WTC11 (cell line): Measurements from ENCODE around the gene PRDM5. TPM values are rescaled to one million over a fixed set of nuclear protein-coding genes. Genes with fewer than 3 reads are reported as not detected.
A peak's percentile ranks its signal among the peaks of the same experiment; 100 is the strongest.
"Not testable (repeated sequence)": the region's sequence is repeated elsewhere in the genome, so short reads cannot be mapped to it uniquely, and the experiment has no call there.

ENCODE experiments used
- ATAC-seq: fragments of 200-7000 bp; cut with Tn5 transposase; 2 replicates; pipeline ENCODE4 v1.10.0; 2021; ENCODE audit warnings: mild to moderate bottlenecking, moderate library complexity
- CTCF ChIA-PET: fragments of 300-600 bp; sonication (Branson Sonifier 250); formaldehyde crosslinking; loops from one replicate; lab custom pipeline; 2021; ENCODE audit warnings: antibody characterized with exemption; lab: Charles Lee
- POLR2A ChIA-PET: fragments of 350-600 bp; sonication (Branson Sonifier 250); formaldehyde crosslinking; loops from one replicate; lab custom pipeline; 2021; ENCODE audit warnings: antibody characterized with exemption; lab: Charles Lee
- DNase-seq: peaks from one replicate; pipeline ENCODE4 v3.0.0; 2021; ENCODE audit warnings: low spot score
- H3K27ac Mint-ChIP-seq: 2 replicates; pipeline ENCODE4 v1.8.0; 2021; ENCODE audit warnings: mixed read lengths
- H3K27me3 Mint-ChIP-seq: 2 replicates; pipeline ENCODE4 v1.8.0; 2021; ENCODE audit warnings: low read depth, mild to moderate bottlenecking, moderate library complexity, mixed read lengths
- H3K36me3 Mint-ChIP-seq: 2 replicates; pipeline ENCODE4 v1.8.0; 2021; ENCODE audit warnings: mixed read lengths
- H3K4me1 Mint-ChIP-seq: 2 replicates; pipeline ENCODE4 v1.8.0; 2022; ENCODE audit warnings: mixed read lengths
- H3K4me3 Mint-ChIP-seq: 2 replicates; pipeline ENCODE4 v1.8.0; 2021; ENCODE audit warnings: mild to moderate bottlenecking, moderate library complexity, mixed read lengths
- H3K9me3 Mint-ChIP-seq: 2 replicates; pipeline ENCODE4 v1.8.0; 2021; ENCODE audit warnings: mixed read lengths
- AR ChIP-seq: fragments of 250-450 bp; sonication (Bioruptor Pico); IDR thresholded peaks from 2 replicates; pipeline ENCODE4 v1.9.0; 2021; ENCODE audit warnings: mild to moderate bottlenecking
- CREB1 ChIP-seq: sonication (generic); formaldehyde crosslinking; IDR thresholded peaks from 2 replicates; pipeline ENCODE4 v1.8.0; 2023; ENCODE audit warnings: mild to moderate bottlenecking, missing genetic modification reagents
- CREM ChIP-seq: sonication (generic); formaldehyde crosslinking; IDR thresholded peaks from 2 replicates; pipeline ENCODE4 v1.8.1; 2022; ENCODE audit warnings: mild to moderate bottlenecking, missing genetic modification reagents, moderate library complexity
- E2F4 ChIP-seq: sonication (generic); formaldehyde crosslinking; IDR thresholded peaks from 2 replicates; pipeline ENCODE4 v1.8.1; 2022; ENCODE audit warnings: low read depth, mild to moderate bottlenecking, moderate library complexity, missing genetic modification reagents, borderline replicate concordance
- ELF4 ChIP-seq: sonication (generic); formaldehyde crosslinking; IDR thresholded peaks from 2 replicates; pipeline ENCODE4 v1.8.1; 2022; ENCODE audit warnings: low read depth, mild to moderate bottlenecking, moderate library complexity, missing genetic modification reagents
- ESRRA ChIP-seq: sonication (generic); formaldehyde crosslinking; IDR thresholded peaks from 2 replicates; pipeline ENCODE4 v1.8.1; 2022; ENCODE audit warnings: mild to moderate bottlenecking, missing genetic modification reagents, borderline replicate concordance
- HMGA2 ChIP-seq: fragments of 250-450 bp; sonication (Bioruptor Pico); IDR thresholded peaks from 2 replicates; pipeline ENCODE4 v1.4.0; 2021; ENCODE audit warnings: mild to moderate bottlenecking, moderate library complexity
- HMGXB4 ChIP-seq: sonication (generic); formaldehyde crosslinking; IDR thresholded peaks from 2 replicates; pipeline ENCODE4 v1.8.1; 2023; ENCODE audit warnings: mild to moderate bottlenecking, moderate library complexity, missing genetic modification reagents
- MYBL2 ChIP-seq: sonication (generic); formaldehyde crosslinking; IDR thresholded peaks from 2 replicates; pipeline ENCODE4 v1.8.1; 2023; ENCODE audit warnings: mild to moderate bottlenecking, moderate library complexity, missing genetic modification reagents
- NFYB ChIP-seq: sonication (generic); formaldehyde crosslinking; conservative IDR thresholded peaks from 2 replicates; pipeline ENCODE4 v1.8.0; 2022; ENCODE audit warnings: low read depth, missing genetic modification reagents
- NR3C1 ChIP-seq: sonication (generic); formaldehyde crosslinking; conservative IDR thresholded peaks from 2 replicates; pipeline ENCODE4 v1.8.1; 2023; ENCODE audit warnings: low read depth, mild to moderate bottlenecking, missing genetic modification reagents
- PRRX2 ChIP-seq: fragments of 250-450 bp; sonication (Bioruptor Pico); IDR thresholded peaks from 2 replicates; pipeline ENCODE4 v1.8.0; 2021; ENCODE audit warnings: mild to moderate bottlenecking
- RORB ChIP-seq: fragments of 250-450 bp; sonication (Bioruptor Pico); IDR thresholded peaks from 2 replicates; pipeline ENCODE4 v1.9.0; 2021; ENCODE audit warnings: mild to moderate bottlenecking
- STAT6 ChIP-seq: sonication (generic); formaldehyde crosslinking; conservative IDR thresholded peaks from 2 replicates; pipeline ENCODE4 v1.8.1; 2023; ENCODE audit warnings: mild to moderate bottlenecking, low read depth, missing genetic modification reagents, moderate library complexity
- TEAD1 ChIP-seq: sonication (generic); formaldehyde crosslinking; IDR thresholded peaks from 2 replicates; pipeline ENCODE4 v1.8.0; 2022; ENCODE audit warnings: mild to moderate bottlenecking, missing genetic modification reagents
- ZNF138 ChIP-seq: sonication (generic); formaldehyde crosslinking; conservative IDR thresholded peaks from 2 replicates; pipeline ENCODE4 v1.8.1; 2022; ENCODE audit warnings: mild to moderate bottlenecking, moderate library complexity, missing genetic modification reagents
- ZNF317 ChIP-seq: sonication (generic); formaldehyde crosslinking; IDR thresholded peaks from 2 replicates; pipeline ENCODE4 v1.8.1; 2023; ENCODE audit warnings: low read depth, mild to moderate bottlenecking, moderate library complexity, missing genetic modification reagents, borderline replicate concordance
- ZNF396 ChIP-seq: fragments of 250-450 bp; sonication (Bioruptor Pico); IDR thresholded peaks from 2 replicates; pipeline ENCODE4 v1.8.0; 2021; ENCODE audit warnings: mild to moderate bottlenecking, moderate library complexity, borderline replicate concordance
- ZNF423 ChIP-seq: fragments of 250-450 bp; sonication (Bioruptor Pico); IDR thresholded peaks from 2 replicates; pipeline ENCODE4 v2.1.2; 2022; ENCODE audit warnings: mild to moderate bottlenecking, moderate library complexity
- total RNA-seq: library from RNA; stranded (reverse); gene quantifications from 3 replicates; pipeline ENCODE4 v1.2.3, GENCODE V29; 2021

The PRDM5 gene
- total RNA-seq, 1 experiment from 2014 or later: 47.0 TPM

GRCh38 chr4:120658772-120659171, 263.8 kb downstream of the PRDM5 start:
- H3K36me3 Mint-ChIP-seq: peaks cover 3% of the 10 kb centered on the region; the same call in 1 of the 2 replicates
- no peaks in the 10 kb centered on the region for H3K4me1 Mint-ChIP-seq
- no peaks in the 10 kb centered on the region for H3K27me3 Mint-ChIP-seq
- H3K9me3 Mint-ChIP-seq: peaks cover 18% of the 10 kb centered on the region
- no peak for DNase-seq
- no peak overlapping the region for H3K4me3 Mint-ChIP-seq
- no peak overlapping the region for H3K27ac Mint-ChIP-seq
- ChIA-PET POLR2A (no interaction called here), CTCF (no interaction called here)
- TF ChIP-seq MYBL2 (CRISPR knock-in tag): no peak
- no peak for TF ChIP-seq HMGA2
- no peak for TF ChIP-seq CREM (CRISPR knock-in tag)
- TF ChIP-seq ZNF138 (CRISPR knock-in tag): no peak
- TF ChIP-seq PRRX2: no peak
- TF ChIP-seq NR3C1: no peak
- no peak for ATAC-seq

- no peaks in the 10 kb centered on the region for H3K9me3 Mint-ChIP-seq
- H3K4me3 Mint-ChIP-seq: no peak overlapping the region
- H3K27me3 Mint-ChIP-seq: no peaks in the 10 kb centered on the region
- H3K36me3 Mint-ChIP-seq: no peaks in the 10 kb centered on the region
- peaks cover 5% of the 10 kb centered on the region for H3K4me1 Mint-ChIP-seq
- ChIA-PET POLR2A (no interaction called here), CTCF (no interaction called here)
- ATAC-seq: no peak
- no peak for DNase-seq
- TF ChIP-seq NFYB (CRISPR knock-in tag): no peak
- no peak for TF ChIP-seq CREB1 (CRISPR knock-in tag)
- no peak for TF ChIP-seq E2F4 (CRISPR knock-in tag)
- TF ChIP-seq STAT6 (CRISPR knock-in tag): no peak
- no peak for TF ChIP-seq ESRRA (CRISPR knock-in tag)
- TF ChIP-seq AR (CRISPR knock-in tag): no peak
- no peak for TF ChIP-seq ZNF317 (CRISPR knock-in tag)
- TF ChIP-seq RORB (CRISPR knock-in tag): no peak
- TF ChIP-seq TEAD1 (CRISPR knock-in tag): no peak
- no peak for TF ChIP-seq ZNF396 (CRISPR knock-in tag)
- TF ChIP-seq ELF4 (CRISPR knock-in tag): no peak
- no peak for TF ChIP-seq HMGXB4
- TF ChIP-seq ZNF423: no peak
- TF ChIP-seq CREM (CRISPR knock-in tag): no peak
- no peak overlapping the region for H3K27ac Mint-ChIP-seq
Observed at GRCh38 chr4:120653804-120654573, 268.5 kb downstream of the PRDM5 start.

GRCh38 chr4:120648336-120648735, 274.2 kb downstream of the PRDM5 start:
- DNase-seq: not testable (repeated sequence)
- peak; percentile 59 for ATAC-seq
- H3K4me3 Mint-ChIP-seq: peak overlapping the region; percentile 65

More at GRCh38 chr4:120648336-120648735, 274.2 kb downstream of the PRDM5 start:
- CTCF ChIA-PET, H3K27me3 Mint-ChIP-seq, H3K36me3 Mint-ChIP-seq, POLR2A ChIA-PET, H3K9me3 Mint-ChIP-seq: not testable (repeated sequence)
- peak overlapping the region; percentile 65 for H3K27ac Mint-ChIP-seq
- H3K4me1 Mint-ChIP-seq: peaks cover 14% of the 10 kb centered on the region
